ENCODE measurements around the gene NTHL1.

DNA sequence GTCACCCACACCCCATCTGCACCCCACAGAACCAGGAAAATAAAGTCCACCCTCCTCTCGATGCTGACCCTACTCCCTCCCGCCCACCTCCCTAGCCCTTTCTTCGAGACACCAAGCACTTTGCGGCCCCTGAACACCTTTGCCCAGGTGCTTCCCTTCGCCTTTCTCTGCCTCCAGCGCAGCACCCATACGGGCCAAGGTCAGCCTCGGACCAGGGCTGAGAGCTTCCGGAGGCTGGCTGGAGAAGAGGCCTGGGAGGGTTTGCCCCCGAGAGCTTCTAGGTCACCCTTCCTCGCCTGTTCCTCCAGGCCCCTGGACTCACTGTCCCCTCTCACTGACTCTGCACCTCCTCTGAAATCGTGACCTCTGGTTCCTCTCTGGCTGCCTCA is 23.6 kb downstream of the NTHL1 start:
- TF ChIP-seq, protein P1, sequence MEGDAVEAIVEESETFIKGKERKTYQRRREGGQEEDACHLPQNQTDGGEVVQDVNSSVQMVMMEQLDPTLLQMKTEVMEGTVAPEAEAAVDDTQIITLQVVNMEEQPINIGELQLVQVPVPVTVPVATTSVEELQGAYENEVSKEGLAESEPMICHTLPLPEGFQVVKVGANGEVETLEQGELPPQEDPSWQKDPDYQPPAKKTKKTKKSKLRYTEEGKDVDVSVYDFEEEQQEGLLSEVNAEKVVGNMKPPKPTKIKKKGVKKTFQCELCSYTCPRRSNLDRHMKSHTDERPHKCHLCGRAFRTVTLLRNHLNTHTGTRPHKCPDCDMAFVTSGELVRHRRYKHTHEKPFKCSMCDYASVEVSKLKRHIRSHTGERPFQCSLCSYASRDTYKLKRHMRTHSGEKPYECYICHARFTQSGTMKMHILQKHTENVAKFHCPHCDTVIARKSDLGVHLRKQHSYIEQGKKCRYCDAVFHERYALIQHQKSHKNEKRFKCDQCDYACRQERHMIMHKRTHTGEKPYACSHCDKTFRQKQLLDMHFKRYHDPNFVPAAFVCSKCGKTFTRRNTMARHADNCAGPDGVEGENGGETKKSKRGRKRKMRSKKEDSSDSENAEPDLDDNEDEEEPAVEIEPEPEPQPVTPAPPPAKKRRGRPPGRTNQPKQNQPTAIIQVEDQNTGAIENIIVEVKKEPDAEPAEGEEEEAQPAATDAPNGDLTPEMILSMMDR (IDR thresholded peaks at IDR 0.05), result no peak
- TF ChIP-seq POLR2A (IDR thresholded peaks at IDR 0.05), result no peak
